HFF-Myc (cell line): Measurements from ENCODE around the gene TTC28.

ENCODE experiments used
- DNase-seq: peaks from one replicate; pipeline ENCODE4 v3.0.0-alpha.2; 2011; ENCODE audit warnings: low read depth; ENCODE audit errors: extremely low read depth
- H3K4me3 ChIP-seq: replicated peaks from 2 replicates; pipeline ENCODE4 v1.5.1; 2011; ENCODE audit warnings: low read depth, mild to moderate bottlenecking, control low read depth, low read length
- TF ChIP-seq, protein P1 (sequence below): IDR thresholded peaks from 2 replicates; pipeline ENCODE4 v1.5.1; 2012; ENCODE audit warnings: mild to moderate bottlenecking, low read depth, low read length, control low read depth; ENCODE audit errors: missing control alignments

The TTC28 gene

DNA sequence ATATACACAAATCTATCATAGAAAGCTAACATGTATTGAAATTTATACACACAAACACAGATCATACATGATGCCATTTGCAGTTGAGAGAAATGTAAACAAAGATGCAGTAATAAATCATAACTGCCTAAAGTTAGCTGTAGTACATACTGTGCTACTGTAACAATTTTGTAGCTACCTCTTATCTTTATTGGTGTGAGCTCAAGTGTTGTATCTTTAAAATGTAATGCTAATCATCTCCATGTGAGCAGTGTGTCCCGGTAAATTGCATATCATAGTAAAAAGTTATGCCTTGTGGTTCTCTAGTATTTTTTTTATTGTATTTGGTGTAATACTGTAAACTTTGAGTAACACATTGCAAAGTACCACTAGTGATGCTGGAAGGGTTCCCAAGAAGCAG is 743.7 kb downstream of the TTC28 start:
- TF ChIP-seq, protein P1, sequence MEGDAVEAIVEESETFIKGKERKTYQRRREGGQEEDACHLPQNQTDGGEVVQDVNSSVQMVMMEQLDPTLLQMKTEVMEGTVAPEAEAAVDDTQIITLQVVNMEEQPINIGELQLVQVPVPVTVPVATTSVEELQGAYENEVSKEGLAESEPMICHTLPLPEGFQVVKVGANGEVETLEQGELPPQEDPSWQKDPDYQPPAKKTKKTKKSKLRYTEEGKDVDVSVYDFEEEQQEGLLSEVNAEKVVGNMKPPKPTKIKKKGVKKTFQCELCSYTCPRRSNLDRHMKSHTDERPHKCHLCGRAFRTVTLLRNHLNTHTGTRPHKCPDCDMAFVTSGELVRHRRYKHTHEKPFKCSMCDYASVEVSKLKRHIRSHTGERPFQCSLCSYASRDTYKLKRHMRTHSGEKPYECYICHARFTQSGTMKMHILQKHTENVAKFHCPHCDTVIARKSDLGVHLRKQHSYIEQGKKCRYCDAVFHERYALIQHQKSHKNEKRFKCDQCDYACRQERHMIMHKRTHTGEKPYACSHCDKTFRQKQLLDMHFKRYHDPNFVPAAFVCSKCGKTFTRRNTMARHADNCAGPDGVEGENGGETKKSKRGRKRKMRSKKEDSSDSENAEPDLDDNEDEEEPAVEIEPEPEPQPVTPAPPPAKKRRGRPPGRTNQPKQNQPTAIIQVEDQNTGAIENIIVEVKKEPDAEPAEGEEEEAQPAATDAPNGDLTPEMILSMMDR = no peak
- no peak overlapping the region for H3K4me3 ChIP-seq
- DNase-seq = no peak

DNA sequence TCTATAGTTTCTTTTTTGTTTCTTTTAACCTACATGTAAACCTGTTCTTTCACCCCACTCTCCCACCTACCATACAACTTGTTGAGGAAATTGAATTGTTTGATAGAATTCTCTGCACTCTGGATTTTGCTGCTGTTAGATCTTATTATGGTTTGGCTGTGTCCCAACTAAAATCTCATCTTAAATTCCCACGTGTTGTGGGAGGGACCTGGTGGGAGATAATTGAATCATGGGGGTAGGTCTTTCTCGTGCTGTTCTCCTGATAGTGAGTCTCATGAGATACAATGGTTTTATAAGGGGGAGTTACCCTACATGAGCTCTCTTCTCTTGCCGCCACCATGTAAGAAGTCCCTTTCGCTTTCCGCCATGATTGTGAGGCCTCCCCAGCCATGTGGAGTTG is 745.6 kb downstream of the TTC28 start:
- no peak overlapping the region for H3K4me3 ChIP-seq
- no peak for DNase-seq
- TF ChIP-seq, protein P1 = no peak

DNA sequence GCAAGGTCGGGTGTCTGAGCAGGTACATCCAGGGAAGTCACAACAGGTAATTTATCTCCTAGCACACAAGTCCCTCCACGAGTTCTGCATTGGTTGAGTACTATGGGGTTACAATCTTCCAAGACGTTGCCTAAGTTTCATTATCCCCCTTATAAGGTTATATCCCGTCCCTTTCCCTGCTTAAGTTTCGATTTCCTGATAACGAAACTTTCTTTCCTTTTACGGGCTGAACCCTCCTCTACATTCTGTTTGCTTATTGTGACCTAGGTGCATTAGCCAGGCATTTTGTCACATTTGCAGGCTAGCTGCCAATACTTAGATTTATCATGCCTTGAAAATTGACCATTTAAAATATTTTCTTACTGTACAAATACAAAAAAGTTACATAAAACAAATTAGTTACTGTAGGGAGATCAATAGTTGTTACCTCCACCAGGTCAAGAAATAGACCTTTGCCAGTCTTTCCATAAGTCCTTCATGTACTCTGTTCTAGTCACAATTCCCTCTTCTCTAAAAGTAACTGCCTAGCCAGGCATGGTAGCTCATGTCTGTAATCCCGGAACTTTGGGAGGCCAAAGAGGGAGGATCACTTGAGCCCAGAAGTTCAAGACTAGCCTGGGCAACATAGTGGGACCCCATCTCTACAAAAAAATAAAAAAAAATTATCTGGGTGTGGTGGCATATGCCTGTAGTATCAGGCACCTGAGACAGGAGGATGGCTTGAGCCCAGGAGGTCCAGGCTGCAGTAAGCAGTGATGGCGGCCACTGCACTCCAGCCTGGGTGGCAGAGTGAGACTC is 746.3 kb downstream of the TTC28 start:
- H3K4me3 ChIP-seq = no peak overlapping the region
- TF ChIP-seq, protein P1 = no peak
- no peak for DNase-seq

DNA sequence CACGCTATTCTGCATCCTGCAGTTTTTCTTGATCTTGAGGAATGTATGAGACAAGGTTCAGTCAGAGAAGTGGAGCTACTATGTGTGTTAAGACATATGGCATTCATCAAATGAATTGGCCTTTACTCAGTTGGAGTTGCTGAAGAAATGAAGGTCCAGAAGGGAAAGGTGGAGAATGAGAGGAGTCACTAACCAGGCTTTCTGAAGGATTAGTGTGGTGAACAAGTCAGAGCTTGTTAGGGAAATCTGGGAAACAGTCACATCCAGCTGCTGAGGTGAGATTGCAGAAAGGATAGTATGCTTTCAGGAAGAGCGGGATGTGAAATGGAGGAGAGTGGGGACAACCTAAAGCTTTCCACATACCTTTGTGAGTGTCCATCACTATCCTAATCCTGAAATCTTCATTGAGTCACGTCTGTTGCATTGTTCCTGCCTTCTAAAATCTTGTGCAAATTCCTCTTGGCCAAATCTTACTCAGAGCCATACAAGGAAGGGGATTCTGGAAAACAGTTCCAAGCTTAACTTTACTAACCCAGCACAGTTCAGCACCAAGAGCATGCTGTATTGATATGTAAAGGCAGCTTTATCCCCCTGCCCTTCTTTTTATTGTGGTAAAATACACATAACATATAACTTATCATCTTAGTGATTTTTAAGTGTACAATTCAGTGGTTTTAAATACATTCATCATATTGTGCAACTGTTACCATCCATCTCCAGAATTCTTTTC is 749.1 kb downstream of the TTC28 start:
- DNase-seq = no peak
- no peak overlapping the region for H3K4me3 ChIP-seq
- TF ChIP-seq, protein P1 = no peak
